Common myeloid progenitor, CD34-positive (primary cell): ENCODE data around the gene SUN2.

Experiments used
- CTCF ChIA-PET: fragments of 350-600 bp; sonication (Branson Sonifier 250); formaldehyde crosslinking; loops from one replicate; lab custom pipeline; 2021; ENCODE audit warnings: antibody characterized with exemption; lab: Charles Lee
- POLR2A ChIA-PET: fragments of 350-600 bp; sonication (Branson Sonifier 250); formaldehyde crosslinking; loops from one replicate; lab custom pipeline; 2021; ENCODE audit warnings: antibody characterized with exemption; lab: Charles Lee
- DNase-seq, 3 donors: peaks; one replicate each; pipeline versions ENCODE4 v3.0.0 to v3.0.0-alpha.2; 2013
- H3K27ac ChIP-seq, 2 experiments: 1 replicate in 1 of 2; 2 replicates in 1 of 2; pipeline ENCODE4 v1.7.0; 2013; ENCODE audit warnings: inconsistent platforms in 2 of 2, low read length in 2 of 2, mild to moderate bottlenecking in 2 of 2, low read depth in 1 of 2, moderate library complexity in 1 of 2; ENCODE audit not compliant: severe bottlenecking in 2 of 2, insufficient read depth in 1 of 2, poor library complexity in 1 of 2
- H3K27me3 ChIP-seq, 5 experiments: replicated peaks in 2 of 5; 1 replicate in 3 of 5; 2 replicates in 2 of 5; pipeline versions ENCODE4 v1.6.1 to v1.7.0; 2013; ENCODE audit warnings: low read length in 4 of 5, mild to moderate bottlenecking in 2 of 5, moderate library complexity in 2 of 5, inconsistent platforms in 1 of 5; ENCODE audit not compliant: insufficient read depth in 5 of 5, control insufficient read depth in 4 of 5
- H3K36me3 ChIP-seq, 4 experiments: 1 replicate in 2 of 4; 2 replicates in 2 of 4; pipeline versions ENCODE4 v1.6.1 to v1.7.0; 2013; ENCODE audit warnings: low read length in 3 of 4, control low read depth in 1 of 4, mild to moderate bottlenecking in 1 of 4; ENCODE audit not compliant: control insufficient read depth in 4 of 4, insufficient read depth in 4 of 4
- H3K4me1 ChIP-seq, 4 experiments: 1 replicate in 3 of 4; 2 replicates in 1 of 4; pipeline versions ENCODE4 v1.6.1 to v1.7.1; 2013; ENCODE audit warnings: low read length in 3 of 4, mild to moderate bottlenecking in 3 of 4, control low read depth in 1 of 4, inconsistent platforms in 1 of 4, moderate library complexity in 1 of 4; ENCODE audit not compliant: control insufficient read depth in 4 of 4, insufficient read depth in 4 of 4; ENCODE audit errors: control extremely low read depth in 1 of 4
- H3K4me3 ChIP-seq, 7 experiments: 1 replicate in 4 of 7; 2 replicates in 3 of 7; pipeline versions ENCODE4 v1.5.1 to v1.7.0; 2013; ENCODE audit warnings: mild to moderate bottlenecking in 7 of 7, low read length in 6 of 7, moderate library complexity in 6 of 7, inconsistent platforms in 2 of 7, low read depth in 2 of 7, control low read depth in 1 of 7; ENCODE audit not compliant: insufficient read depth in 4 of 7, control insufficient read depth in 1 of 7; ENCODE audit errors: extremely low read depth in 1 of 7
- H3K9me3 ChIP-seq, 5 experiments: 1 replicate in 4 of 5; 2 replicates in 1 of 5; pipeline versions ENCODE4 v1.6.1 to v1.7.1; 2013; ENCODE audit warnings: low read length in 4 of 5, mild to moderate bottlenecking in 2 of 5, inconsistent platforms in 1 of 5, low read depth in 1 of 5, moderate library complexity in 1 of 5; ENCODE audit not compliant: control insufficient read depth in 4 of 5, insufficient read depth in 2 of 5; ENCODE audit errors: control extremely low read depth in 1 of 5
- WGBS: methylation state at CpG from one replicate; pipeline ENCODE4 v1.1.5; 2013; ENCODE audit not compliant: insufficient coverage; 5-methylcytosine and 5-hydroxymethylcytosine counted together

Gene SUN2

GRCh38 chr22:38699143-38699542 is 56.7 kb downstream of the SUN2 start:
- H3K36me3 ChIP-seq, result peaks cover 0 to 2% (median under 1%) of the 10 kb centered on the region in 4 experiments
- peak overlapping the region in 6 of 7 experiments; percentile 75 to 91 (median 88) for H3K4me3 ChIP-seq
- H3K9me3 ChIP-seq, result no peaks in the 10 kb centered on the region
- no peaks in the 10 kb centered on the region for H3K27me3 ChIP-seq
- CTCF ChIA-PET, result interaction anchor here (1.0 to 4.7 kb wide), 7 partner anchors 9 to 67 kb away, joined by 3 to 40 read pairs (median 5); partner anchors contain the start of gene TOMM22
- peak overlapping the region in 1 of 2 experiments; percentile 94 for H3K27ac ChIP-seq
- no peak for DNase-seq
- POLR2A ChIA-PET, result interaction anchor here (0.6 to 1.4 kb wide), 4 partner anchors 10 to 519 kb away, joined by 3 to 7 read pairs (median 4); partner anchors contain the start of gene TOMM22
- peaks cover 11 to 51% (median 43%) of the 10 kb centered on the region in 4 experiments for H3K4me1 ChIP-seq
- 92% methylated on average over 3 of the region's 5 CpGs for WGBS

DNA sequence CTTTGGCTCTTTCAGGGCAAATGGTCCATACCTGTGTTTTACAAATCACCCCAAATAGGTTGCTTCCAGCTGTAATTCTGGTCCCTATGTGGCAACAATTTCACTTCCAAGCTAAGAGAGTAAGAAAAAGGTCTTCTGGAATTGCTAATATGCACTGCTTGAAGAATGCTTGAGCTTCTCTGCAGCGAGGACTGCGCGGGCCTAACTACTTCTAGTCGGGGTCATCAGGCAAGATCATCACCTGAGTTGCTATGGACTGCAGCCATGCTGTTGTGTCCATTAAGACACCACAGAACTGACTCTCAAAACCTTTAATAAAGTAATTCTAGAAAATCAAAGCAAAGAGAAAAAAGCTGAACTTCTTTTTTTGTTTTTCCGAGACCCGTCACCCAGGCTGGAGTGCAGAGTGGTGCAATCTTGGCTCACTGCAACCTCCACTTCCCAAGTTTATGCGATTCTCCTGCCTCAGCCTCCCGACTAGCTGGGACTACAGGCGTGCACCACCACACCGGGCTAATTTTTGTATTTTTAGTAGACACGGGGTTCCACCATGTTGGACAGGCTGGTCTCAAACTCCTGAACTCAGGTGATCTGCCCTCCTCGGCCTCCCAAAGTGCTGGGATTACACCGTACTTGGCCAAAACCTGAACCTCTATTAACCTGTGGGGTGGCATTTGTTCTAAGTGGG is 57.2 kb downstream of the SUN2 start:
- Histone ChIP-seq H3K27me3 (no peaks in the 10 kb centered on the region), H3K4me3 (peak overlapping the region in 5 of 7 experiments; percentile 75 to 91 (median 88)), H3K9me3 (no peaks in the 10 kb centered on the region), H3K27ac (peak overlapping the region in 1 of 2 experiments; percentile 94), H3K36me3 (peaks cover 0 to 6% (median under 1%) of the 10 kb centered on the region in 4 experiments), H3K4me1 (peaks cover 11 to 51% (median 43%) of the 10 kb centered on the region in 4 experiments)
- over 99% methylated on average over 12 of the region's 13 CpGs for WGBS
- ChIA-PET CTCF (interaction anchor here (1.2 to 4.7 kb wide), 6 partner anchors 9 to 27 kb away, joined by 4 to 40 read pairs (median 6); partner anchors contain the start of gene TOMM22), POLR2A (interaction anchor here (1.2 to 1.4 kb wide), 2 partner anchors 10 to 17 kb away, joined by 3 to 7 read pairs; partner anchors contain the start of gene TOMM22)
- no peak for DNase-seq

DNA sequence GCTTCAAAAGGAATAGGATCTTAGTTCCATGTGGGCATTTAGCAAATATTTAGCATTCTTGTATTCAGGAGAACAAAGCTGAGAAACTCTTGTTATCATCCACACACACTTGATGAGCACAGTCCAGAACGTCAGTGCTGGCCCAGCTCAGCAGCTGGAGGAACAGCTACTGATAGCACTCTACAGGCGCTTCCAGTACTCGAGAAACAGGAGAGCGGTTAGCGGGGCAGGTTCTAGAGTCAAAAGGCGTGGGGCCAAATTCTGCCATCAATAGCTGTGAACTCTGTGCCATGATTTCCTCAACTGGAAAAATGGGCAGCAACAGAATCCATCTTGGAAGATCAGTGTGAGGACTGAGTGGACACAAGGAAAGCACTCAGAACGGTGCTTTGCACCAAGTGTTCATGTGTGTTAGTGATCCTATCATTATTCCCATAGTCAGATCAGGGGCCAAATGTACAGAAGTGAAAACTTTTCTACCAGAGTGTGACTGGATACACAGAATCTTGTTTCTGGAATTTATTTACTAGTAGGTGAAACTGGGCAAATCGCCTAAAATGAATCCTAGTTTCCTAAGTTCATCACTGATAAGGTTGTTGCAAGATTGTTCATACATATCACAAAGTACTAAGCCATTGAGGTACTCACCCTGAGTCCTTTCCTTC is 58.2 kb downstream of the SUN2 start:
- Histone ChIP-seq H3K9me3 (no peaks in the 10 kb centered on the region), H3K27ac (peak overlapping the region; percentile 0 to 59), H3K36me3 (peaks cover 0 to 15% (median under 1%) of the 10 kb centered on the region in 4 experiments), H3K4me1 (peaks cover 11 to 51% (median 43%) of the 10 kb centered on the region in 4 experiments), H3K27me3 (no peaks in the 10 kb centered on the region), H3K4me3 (peak overlapping the region in 2 of 7 experiments; percentile 47 to 88)
- CTCF ChIA-PET, result interaction anchor here (0.6 to 4.7 kb wide), 5 partner anchors 10 to 28 kb away, joined by 3 to 40 read pairs (median 6); partner anchors contain the start of gene TOMM22
- DNase-seq, result peak in 2 of 3 donors; percentile 52 to 70
- WGBS, result 86% methylated on average over 7 of the region's 8 CpGs
- POLR2A ChIA-PET, result interaction anchor here (1.2 to 1.4 kb wide), 2 partner anchors 9 to 16 kb away, joined by 3 to 7 read pairs; partner anchors contain the start of gene TOMM22

GRCh38 chr22:38696606-38697424 is 59.0 kb downstream of the SUN2 start:
- peak overlapping the region; percentile 0 to 59 for H3K27ac ChIP-seq
- ChIA-PET CTCF (interaction anchor here (0.6 to 4.7 kb wide), 4 partner anchors 11 to 29 kb away, joined by 3 to 40 read pairs (median 10); partner anchors contain the start of gene TOMM22), POLR2A (no interaction called here)
- H3K4me1 ChIP-seq, result peaks cover 11 to 48% (median 43%) of the 10 kb centered on the region in 4 experiments
- H3K36me3 ChIP-seq, result peaks cover 0 to 17% (median 3%) of the 10 kb centered on the region in 4 experiments
- no peaks in the 10 kb centered on the region for H3K27me3 ChIP-seq
- peak; percentile 33 to 62 (median 54) for DNase-seq
- WGBS, result 78% methylated on average over 3 of the region's 3 CpGs
- peak overlapping the region in 3 of 7 experiments; percentile 1 to 6 (median 2) for H3K4me3 ChIP-seq
- H3K9me3 ChIP-seq, result no peaks in the 10 kb centered on the region

DNA sequence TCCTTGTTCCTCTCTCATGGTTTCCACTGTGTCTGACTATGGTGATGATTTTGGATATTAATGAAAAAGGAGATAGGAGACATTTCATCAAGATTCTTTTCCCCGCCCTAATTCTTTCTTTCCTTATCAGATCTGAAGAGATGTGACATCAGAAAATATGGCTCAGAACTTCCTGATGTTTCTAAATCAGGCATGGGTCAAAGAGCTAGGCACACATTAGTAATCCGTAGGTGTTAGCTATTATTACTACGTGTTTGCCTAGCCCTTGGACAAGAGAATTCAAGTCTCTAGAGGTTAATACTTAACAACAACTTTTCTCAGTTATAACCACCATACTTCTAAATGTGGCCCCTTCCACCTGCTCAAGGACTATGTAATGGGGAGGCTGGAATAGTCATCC is 60.9 kb downstream of the SUN2 start:
- Histone ChIP-seq H3K27me3 (no peaks in the 10 kb centered on the region), H3K9me3 (no peaks in the 10 kb centered on the region), H3K4me1 (peaks cover 10 to 41% (median 34%) of the 10 kb centered on the region in 4 experiments), H3K36me3 (peaks cover 0 to 25% (median 5%) of the 10 kb centered on the region in 4 experiments), H3K4me3 (no peak overlapping the region), H3K27ac (no peak overlapping the region)
- WGBS, result no CpG with 5 or more reads among the region's 3 CpGs
- DNase-seq, result no peak
- POLR2A ChIA-PET, result interaction anchor here (0.7 kb wide), 1 partner anchor 159 kb away, joined by 3 read pairs; no protein-coding TSS in a partner anchor
- CTCF ChIA-PET, result interaction anchor here (0.9 kb wide), 1 partner anchor 11 kb away, joined by 3 read pairs; no protein-coding TSS in a partner anchor

DNA sequence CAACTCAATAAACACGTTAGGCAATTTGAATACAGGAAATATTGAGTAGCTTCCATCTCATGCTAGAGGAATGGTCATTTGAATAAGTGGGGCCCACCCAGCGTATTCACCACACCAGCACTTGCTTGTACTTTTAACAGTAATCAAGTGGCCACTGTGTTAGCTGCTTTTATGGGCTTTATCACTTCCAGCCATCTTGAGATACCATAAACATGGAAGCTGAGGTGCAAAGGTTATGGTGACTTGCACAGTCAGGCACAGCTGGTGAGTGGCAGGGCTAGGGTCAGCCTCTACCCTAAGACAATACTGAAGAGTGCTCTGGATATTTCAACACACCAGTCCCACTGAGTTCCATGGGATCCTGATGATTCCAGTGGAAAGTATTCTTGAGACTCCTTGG is 61.7 kb downstream of the SUN2 start:
- Histone ChIP-seq H3K4me3 (no peak overlapping the region), H3K9me3 (no peaks in the 10 kb centered on the region), H3K4me1 (peaks cover under 1 to 32% (median 25%) of the 10 kb centered on the region in 4 experiments), H3K27ac (no peak overlapping the region), H3K27me3 (no peaks in the 10 kb centered on the region), H3K36me3 (peaks cover 0 to 33% (median 8%) of the 10 kb centered on the region in 4 experiments)
- no peak for DNase-seq
- WGBS, result 90% methylated on average over 2 of the region's 2 CpGs
- CTCF ChIA-PET, result interaction anchor here (1.6 kb wide), 1 partner anchor 12 kb away, joined by 5 read pairs; the partner anchor contains the start of gene TOMM22
- POLR2A ChIA-PET, result interaction anchor here (1.1 kb wide), 1 partner anchor 12 kb away, joined by 3 read pairs; the partner anchor contains the start of gene TOMM22
